ENCODE measurements around the gene SLC7A10. TPM values are rescaled to one million over a fixed set of nuclear protein-coding genes. Genes with fewer than 3 reads are reported as not detected.
"Not testable (repeated sequence)": the region's sequence is repeated elsewhere in the genome, so short reads cannot be mapped to it uniquely, and the experiment has no call there.

Gene SLC7A10
- total RNA-seq, 1 donor from 2014 or later, result 0.41 TPM

DNA sequence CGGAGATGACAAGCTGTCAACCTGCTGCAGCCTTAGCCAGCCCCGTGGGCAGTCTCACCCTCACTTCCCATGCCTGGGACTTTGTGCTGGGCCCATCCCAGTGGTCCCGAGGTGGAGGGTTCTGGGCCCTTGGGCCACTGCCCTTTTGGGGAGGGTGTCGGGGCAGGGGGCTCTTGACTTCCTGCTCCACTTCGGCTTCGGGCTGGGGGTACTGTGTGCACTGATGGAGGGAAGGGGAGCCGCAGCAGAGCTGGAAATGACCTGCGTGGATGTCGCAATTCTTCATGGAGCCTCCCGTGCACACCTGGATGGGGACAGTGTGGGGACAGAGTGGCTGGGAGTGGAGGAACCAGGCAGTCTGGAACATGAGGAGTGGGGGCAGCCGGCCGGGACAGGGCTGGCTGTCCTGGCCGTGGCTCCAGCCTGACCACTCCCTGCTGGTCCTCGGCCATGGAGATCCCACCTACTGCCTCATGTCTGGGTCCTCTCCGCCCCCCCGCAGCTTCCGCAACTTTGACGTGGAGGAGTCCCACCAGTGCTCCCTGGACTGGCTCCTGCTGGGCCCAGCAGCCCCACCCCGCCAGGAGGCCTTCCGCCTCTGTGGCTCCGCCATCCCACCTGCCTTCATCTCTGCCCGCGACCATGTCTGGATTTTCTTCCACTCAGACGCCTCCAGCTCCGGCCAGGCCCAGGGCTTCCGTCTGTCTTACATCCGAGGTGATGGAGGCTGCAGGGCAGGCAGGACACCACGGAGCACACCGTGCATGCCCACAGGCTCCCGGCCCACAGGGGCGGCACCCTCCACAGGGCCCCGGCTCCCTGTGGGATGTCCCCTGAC, 21.3 kb downstream of the SLC7A10 start:
- no peak for FAIRE-seq
- DNase-seq (ENCODE audit: low spot score in 2 of 2), result no peak

DNA sequence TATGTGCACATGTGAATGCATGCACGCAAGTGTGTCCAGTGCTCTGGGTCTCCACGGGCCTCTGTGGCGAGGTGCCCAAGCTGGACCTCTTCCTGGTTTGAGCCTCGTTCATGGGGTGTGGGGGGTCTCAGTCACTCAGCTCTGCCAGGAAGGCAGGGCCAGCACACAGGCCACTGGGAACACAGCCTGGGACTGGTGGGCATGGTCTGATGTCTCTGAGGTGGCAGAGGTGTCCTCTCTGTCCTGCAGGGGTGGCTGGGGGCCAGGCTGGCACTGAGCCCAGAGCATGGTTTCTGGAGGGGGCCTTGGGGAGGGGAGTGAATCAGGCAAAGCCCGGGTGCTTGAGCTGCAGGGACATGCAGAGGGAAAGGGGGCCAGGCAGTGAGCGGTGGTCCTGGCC, 22.1 kb downstream of the SLC7A10 start:
- DNase-seq (ENCODE audit: low spot score in 2 of 2) (no peak), FAIRE-seq (no peak)

DNA sequence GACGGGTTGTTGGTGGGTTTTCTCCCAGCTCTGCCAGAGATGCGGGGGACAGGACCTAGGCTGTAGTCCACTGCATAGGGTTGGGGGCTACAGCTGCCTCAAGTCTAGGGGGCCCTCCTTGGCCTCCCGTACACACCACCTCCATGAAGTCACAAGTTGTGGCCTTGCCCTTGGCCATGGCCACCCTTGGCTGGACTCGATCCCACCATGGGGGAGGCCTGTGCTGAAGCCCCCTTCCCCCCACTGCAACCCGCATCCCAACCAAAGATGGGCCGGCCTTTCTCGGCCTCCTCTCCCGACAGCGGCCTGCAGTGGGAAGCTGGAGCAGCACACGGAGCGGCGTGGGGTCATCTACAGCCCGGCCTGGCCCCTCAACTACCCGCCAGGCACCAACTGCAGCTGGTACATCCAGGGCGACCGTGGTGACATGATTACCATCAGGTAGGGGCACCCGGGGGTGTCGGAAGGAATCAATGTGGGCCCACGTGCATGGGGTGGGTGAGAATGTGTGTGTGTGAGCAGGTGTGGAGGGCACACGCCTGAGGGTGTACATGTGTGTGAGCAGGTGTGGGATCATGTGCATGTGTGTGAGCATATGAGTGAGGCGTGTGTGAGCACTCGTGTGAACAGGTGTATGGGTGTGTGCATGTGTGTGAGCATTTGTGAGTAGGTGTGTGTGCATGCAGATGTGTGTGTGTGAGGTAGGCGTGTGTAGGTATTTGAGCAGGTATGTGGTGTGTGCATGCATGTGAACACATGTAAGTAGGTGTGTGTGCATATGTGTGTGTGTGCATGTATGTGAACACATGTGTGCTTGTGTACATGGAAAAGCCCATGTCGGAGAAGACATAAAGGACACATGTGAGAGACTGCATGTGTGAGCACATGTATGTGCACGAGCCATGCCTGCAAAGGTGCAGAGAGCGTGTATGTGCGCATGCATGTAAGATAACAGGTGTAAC, 22.8 kb downstream of the SLC7A10 start:
- no peak for FAIRE-seq
- no peak for DNase-seq (ENCODE audit: low spot score in 2 of 2)

DNA sequence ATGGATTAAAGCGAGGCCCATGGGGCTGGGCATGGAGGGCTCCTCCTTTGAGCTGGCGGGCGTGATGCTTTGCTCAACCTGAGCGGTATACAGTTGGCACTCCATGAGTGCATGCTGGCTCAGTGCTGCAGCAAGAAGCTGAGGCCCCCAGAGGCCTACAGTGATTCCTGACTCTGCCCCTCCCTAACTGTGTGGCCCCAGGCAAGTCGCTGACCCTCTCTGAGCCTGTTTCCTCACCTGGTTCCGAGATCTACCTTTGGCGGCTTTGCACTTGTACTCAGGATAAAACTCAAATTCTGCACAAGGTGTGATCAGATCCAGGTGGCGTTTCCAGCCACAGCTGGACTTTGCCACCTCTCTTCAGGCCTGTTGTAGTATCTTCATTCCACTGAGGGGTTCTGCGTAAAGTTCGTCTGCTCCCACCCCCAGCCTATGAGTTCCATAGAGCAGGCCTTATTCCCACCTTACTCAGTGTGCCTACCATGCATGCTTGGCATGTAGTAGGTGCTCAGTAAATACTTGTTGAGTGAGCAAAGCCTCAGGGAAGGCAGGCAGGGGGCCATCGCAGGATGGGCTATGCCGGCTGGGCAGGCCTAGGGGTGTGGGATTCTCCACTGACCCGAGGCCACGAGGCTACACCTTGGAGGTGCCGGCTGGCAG, 23.6 kb downstream of the SLC7A10 start:
- FAIRE-seq (no peak), DNase-seq (ENCODE audit: low spot score in 2 of 2) (no peak)

DNA sequence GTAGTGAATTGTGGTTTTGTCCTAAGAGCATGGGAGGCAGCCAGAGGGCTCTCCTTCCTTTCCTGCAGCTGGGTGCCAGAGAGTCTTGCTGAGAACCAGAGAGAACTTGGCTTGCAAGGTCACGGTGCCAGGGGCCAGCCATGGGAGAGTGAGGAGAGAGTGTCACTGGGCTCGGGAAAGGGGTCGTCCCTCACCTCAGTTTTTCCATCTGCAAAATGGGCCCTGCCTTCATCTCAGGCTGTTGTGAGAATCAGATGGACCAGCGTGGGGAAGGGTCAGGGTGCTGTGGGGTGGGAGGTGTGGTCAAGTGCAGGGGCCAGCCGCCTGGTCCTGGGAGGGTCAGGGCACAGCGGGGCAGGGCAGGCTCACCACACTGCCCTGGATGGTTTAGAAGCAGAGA, 24.2 kb downstream of the SLC7A10 start:
- DNase-seq (ENCODE audit: low spot score in 2 of 2) (no peak), FAIRE-seq (no peak)

DNA sequence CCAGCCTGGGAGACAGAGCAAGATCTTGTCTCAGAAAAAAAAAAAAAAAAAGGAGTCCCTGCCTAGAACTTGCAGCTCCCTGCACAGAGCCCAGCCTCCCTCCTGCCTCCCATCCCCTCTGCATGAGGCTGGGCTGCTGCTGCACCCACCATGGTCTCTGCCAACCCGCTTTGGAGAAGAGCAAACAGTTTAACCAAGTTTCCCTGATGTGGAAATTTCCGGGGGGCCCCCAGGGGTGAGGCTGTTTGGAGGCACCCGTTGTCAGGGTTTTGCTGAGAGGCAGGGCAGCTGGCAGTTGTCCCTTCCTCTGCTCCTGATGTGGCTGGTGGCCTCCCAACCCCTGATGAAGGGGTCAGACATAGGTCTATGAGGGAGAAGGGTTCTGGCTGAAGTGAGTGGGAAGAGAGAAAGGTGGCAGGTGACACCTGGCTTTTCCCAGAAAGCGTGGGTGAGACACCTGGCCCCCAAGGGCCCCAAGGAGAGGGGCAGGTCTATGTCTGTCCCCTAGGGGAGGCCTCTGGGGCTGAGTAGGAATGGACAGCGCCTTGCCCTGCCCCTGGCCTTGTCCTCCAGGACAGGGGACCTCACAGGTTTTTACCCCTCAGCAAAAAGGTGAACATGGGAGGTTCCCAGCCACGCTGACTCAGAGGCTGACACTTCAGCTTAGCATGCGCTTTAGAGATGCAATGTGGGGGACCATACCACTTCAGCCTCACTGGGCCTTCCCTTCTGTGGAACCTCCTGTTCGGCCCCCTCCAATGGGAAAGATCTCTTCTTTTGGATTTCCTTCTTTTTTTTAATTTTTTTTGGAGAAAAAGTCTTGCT, 26.0 kb downstream of the SLC7A10 start:
- DNase-seq (ENCODE audit: low spot score in 2 of 2) (no peak), FAIRE-seq (no peak)

DNA sequence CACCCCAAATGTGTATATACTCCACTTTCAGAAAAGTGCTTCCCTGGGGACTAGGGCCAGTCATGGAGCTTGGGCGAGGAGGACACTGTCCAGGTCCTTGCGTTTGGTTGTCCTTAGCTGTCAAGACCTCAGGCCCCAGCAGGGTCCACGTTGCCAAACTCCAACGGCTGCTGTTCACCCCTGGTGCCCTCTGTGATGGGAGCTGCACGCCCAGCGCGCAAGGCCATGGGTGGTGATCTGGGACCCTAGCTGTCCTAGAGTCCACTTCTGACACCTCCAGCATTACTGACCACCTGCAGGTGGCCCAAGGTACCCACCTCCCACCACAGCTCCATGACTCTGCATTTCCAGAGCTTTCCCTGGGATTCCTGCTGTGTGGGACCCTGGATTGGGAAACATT, 27.5 kb downstream of the SLC7A10 start:
- DNase-seq (ENCODE audit: low spot score in 2 of 2) (no peak), FAIRE-seq (no peak)

DNA sequence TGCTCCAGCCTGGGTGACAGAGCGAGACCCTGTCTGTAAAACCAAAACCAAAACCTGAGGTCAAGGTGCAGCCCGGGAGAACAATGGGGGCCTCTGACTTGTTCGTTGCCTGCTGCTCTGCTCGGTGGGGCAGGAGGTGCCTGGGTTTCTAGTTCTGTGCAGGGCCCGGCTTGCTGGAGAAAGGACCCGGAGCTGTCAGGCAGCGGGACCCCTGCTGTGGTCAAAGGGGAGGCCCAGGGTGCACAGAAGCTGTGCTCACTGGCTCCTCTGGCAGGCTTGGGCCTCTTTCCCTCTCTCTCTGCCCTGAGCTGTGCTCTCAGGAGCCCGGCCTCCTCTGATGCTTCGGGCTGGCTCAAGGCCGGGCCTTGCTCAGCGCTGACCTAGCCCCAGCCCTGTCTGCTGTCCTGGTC, 28.1 kb downstream of the SLC7A10 start:
- DNase-seq (ENCODE audit: low spot score in 2 of 2), result no peak
- no peak for FAIRE-seq

DNA sequence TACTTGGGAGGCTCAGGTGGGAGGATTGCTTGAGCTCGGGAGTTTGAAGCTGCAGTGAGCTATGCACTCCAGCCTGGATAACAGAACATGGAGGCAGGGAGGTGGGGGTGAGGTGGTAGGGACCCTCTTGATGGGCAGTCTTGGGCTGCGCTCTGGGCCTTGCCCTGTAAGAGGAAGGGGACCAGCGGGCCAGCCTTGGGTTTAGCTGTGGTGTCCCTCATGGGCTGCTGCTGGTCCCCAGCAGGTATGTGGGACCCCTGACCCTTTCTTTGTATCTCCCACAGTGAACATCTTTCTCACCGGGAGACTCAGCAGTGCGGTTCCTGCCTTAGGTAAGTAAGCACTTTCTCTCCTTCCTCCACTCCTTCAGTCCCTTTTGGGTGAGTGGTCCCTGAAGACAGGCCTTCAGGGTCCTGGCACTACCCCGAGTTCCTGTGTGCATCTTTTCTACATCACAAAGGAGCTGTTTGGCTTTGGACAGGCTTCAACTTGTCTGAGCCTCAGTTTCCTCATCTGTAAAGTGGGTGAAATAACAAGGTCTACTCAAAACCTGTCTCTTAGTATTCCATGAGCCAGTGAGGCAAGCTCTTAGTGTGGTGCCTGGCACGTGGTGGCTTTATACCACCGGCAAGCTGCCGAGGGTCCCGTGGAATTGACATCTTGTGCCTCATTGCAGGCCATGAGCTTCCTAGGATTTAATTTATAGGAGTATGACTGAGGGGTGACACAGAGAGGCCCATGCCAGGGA, 29.0 kb downstream of the SLC7A10 start:
- DNase-seq (ENCODE audit: low spot score in 2 of 2) (no peak), FAIRE-seq (no peak)

DNA sequence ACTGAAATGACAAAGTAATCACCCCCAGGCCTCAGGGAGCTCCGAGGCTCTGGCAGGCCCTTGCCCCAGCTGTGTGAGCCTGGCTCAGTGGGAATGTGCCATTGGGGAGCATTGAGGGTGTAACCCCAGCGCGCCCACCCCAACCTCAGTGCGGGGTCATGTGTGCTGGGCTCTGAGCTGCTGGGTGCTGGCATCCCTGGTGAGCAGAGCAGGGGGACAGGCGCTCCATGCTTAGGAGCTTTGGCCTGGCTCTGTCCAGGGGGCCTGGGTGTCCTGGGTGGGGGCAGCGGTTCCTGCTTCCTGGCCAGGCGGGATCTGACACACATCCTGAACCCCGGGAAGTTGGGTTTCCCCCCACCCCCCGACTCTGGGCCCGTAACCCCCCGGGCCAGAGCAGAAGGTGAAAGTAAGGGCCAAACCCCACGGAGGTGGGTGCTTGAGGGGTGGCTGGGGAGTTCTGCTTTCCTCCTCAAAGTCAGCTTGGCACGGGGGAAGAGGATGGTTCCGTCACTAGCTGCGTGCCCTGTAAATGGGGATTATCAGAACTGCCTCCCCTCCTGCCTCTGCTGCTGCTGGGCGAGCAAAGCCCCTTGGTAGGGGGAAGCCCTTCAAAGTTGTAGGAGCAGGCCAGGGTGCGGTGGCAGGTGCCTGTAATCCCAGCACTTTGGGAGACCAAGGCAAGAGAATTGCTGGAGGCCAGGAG, 29.9 kb downstream of the SLC7A10 start:
- DNase-seq (ENCODE audit: low spot score in 2 of 2), result no peak
- FAIRE-seq, result no peak

DNA sequence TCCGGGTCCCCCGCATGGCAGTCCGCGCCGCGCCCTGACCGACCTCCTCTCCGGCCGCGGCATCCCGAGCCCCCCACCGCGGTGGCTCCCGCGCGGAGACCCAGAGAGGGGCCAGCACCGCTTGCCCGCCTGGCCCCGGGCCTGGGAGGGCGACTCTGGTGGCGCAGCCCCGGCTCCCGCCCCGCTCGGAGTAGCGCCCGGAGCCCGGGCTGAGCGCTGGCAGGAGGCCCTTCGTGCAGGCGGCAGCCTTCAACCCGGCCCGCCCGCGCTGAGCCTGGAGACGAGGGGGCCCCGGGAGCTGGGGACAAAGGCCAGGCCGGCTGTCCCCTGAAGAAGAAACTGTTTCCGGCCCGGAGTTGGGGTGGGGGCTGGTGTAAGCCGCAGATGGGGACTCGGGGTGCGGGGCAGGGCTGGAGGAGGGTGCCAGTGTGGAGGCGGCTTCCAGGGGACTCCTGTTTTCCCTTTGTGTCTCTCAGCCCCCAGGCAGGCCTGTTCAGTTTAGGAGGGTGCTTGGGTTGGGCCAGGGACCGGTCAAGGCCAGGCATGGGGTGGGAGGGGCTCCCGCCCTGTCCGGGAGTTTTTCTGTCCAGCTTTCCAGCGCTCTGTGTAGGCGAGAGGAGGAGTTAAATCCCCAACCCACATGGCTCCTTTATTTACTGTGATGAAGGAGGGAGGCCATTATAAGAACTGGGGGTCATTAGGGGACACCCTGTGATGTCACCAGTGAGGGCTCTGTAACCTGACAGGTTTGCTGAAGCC, 30.6 kb downstream of the SLC7A10 start:
- FAIRE-seq (no peak), DNase-seq (ENCODE audit: low spot score in 2 of 2) (no peak)

DNA sequence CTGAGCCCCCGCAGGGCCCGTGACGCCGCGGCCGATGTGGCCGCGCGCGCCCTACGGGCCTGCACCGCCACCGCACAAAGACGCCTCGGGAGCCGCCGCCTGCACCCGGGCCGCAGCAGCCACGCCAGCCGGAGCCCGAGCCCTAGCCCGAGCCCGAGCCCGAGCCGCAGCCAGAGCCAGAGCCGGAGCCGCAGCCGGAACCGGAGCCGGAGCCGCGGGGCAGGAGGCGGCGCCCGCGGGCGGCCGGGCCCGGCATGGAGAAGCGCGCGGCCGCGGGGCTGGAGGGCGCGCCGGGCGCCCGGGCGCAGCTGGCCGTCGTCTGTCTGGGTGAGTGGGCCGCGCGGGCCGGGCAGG, 31.1 kb downstream of the SLC7A10 start:
- DNase-seq (ENCODE audit: low spot score in 2 of 2) (no peak), FAIRE-seq (no peak)

DNA sequence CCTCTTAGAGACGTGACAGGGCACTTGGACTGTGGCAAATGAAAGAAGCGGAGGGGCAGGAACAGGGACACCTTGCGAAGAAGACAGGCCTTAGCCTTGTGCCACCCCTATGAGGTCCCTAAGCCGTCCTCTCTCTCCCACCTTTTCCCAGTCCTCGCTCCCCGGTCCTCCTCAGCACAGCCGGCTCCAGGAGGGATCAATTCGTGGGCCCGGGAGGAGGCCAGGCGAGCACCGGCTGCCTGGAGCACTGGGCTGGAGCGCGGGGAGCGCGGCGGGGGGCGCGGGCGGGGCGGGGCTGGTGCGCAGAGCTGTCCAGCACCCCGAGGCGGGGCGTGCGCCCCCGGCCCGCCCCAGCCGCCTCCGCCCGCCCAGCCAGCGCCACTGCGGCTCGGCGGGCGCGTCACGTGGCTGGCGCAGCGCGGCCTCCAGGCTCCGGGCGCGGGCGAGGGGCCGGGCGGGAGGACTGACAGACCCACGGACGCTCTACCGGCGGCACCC, 31.7 kb downstream of the SLC7A10 start, which contains the start of gene LRP3:
Gene LRP3 (plus strand): TSS at position 466 of the 498 bp plus-strand sequence. CDS start 456 bp downstream, outside the sequence.
- DNase-seq (ENCODE audit: low spot score in 2 of 2) (peak; percentile 77 to 80), FAIRE-seq (no peak)

DNA sequence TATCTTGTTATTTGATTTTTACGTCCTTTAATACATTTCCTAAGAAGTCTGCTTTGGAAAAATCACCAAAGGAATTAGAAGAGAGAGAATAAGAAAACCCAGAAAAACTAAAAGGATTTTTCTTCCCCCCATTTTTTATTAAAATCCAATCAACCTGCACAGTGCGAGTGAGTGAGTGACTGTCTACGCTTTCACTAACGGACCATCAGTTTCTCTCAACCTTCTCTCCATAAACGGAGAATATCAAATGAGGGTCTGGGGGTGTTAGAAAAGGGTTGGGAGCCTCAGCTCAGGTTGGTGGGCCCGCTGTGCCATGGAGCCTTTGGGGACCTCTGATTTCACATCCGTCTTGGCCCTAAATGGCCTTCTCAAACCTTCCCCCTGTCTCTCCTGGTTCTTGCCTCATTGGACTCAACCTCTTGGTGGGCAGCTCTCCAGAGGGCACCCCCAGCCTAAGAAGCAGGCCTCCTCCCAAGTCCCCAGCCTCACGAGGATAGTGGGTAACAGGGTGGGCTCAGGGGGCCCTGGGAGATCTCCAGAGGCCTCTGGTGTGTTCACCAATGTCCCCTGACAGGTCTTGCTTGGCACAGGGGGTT, 32.3 kb downstream of the SLC7A10 start:
- no peak for FAIRE-seq

DNA sequence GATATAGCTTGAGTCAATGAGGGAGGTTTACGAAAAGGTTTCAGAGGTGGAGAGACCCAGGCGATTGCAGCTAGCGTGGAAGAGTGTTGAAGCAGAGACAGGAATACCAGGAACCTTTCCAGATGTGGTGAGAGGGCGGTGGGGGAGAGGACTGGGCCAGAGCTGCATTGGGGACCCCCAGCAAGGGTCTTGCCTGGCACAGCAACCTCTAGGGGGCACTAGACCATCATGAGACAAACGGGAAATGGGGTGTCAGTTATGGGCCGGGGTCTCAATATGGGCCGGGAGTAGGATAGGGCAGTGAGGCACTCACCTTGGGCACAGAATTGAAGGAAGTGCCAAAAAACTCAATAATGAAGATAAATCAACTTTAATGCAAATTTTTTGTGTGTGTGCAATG, 33.6 kb downstream of the SLC7A10 start:
- no peak for DNase-seq (ENCODE audit: low spot score in 2 of 2)
- FAIRE-seq, result no peak

More for the DNA sequence above, 32.3 kb downstream of the SLC7A10 start:
- no peak for DNase-seq (ENCODE audit: low spot score in 2 of 2)

DNA sequence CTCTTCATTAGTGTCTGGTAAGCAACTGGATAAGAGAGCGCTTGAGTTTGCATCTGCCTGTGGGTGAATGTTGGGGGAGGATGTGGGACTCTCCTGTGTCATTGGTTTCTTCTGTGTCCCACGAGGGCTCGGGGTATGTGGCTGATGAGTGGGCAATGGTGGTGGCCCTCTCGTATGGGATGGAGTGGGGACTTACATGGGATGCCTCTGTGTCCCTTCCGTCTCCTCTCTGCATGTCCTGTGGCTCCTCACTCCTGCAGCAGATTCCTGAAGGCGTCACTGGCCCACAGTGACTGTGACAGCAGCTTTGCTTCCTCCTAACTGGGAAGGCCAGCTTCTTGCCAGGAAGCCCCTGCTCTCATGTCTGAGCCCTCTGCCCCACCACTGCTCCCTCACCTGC, 34.1 kb downstream of the SLC7A10 start:
- no peak for DNase-seq (ENCODE audit: low spot score in 2 of 2)

DNA sequence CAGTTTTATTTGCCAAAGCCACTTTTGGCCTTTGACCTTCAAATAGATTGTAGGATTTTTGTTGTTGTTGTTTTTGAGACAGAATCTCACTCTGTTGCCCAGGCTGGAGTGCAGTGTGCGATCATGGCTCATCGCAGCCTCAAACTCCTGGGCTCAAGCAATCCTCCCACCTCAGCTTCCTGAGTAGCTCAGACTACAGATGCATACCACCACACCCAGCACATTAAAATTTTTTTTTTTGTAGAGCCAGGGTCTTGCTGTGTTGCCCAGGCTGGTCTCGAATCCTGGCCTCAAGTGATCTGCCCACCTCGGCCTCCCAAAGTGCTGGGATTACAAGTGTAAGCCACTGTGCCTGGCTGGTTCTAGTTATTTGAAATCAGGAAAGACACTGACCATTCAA, 34.6 kb downstream of the SLC7A10 start:
- DNase-seq (ENCODE audit: low spot score in 2 of 2); FAIRE-seq: not testable (repeated sequence)

More for the DNA sequence above, 34.1 kb downstream of the SLC7A10 start:
- no peak for FAIRE-seq

Data from frontal cortex (tissue), 4 donors.